Liver (tissue), 3 donors: Measurements from ENCODE around the gene FCGR3A.
"Not testable (repeated sequence)": the region's sequence is repeated elsewhere in the genome, so short reads cannot be mapped to it uniquely, and the experiment has no call there.

Experiments used
- CTCF ChIP-seq: fragments of 150-350 bp; IDR thresholded peaks from 2 replicates; pipeline ENCODE4 v1.5.1; 2017; ENCODE audit warnings: improper control_type of control experiment, low read depth, low read length; ENCODE audit not compliant: missing input control
- GABPA ChIP-seq, 2 donors: IDR thresholded peaks in 1 of 2; conservative IDR thresholded peaks in 1 of 2; 2 replicates each; pipeline ENCODE4 v1.6.1; 2016; ENCODE audit warnings: antibody characterized with exemption in 2 of 2, mild to moderate bottlenecking in 1 of 2, moderate library complexity in 1 of 2
- HNF4G ChIP-seq: IDR thresholded peaks from 2 replicates; pipeline ENCODE4 v1.6.1; 2016; ENCODE audit warnings: antibody characterized with exemption
- JUND ChIP-seq, 2 donors: IDR thresholded peaks; 2 replicates each; pipeline ENCODE4 v1.6.1; 2016; ENCODE audit warnings: antibody characterized with exemption in 2 of 2
- MAX ChIP-seq: IDR thresholded peaks from 2 replicates; pipeline ENCODE4 v1.6.1; 2016; ENCODE audit warnings: antibody characterized with exemption
- RAD21 ChIP-seq, 2 donors: IDR thresholded peaks; 2 replicates each; pipeline ENCODE4 v1.6.1; 2016; ENCODE audit warnings: antibody characterized with exemption in 2 of 2, mild to moderate bottlenecking in 2 of 2
- TAF1 ChIP-seq: conservative IDR thresholded peaks from 2 replicates; pipeline ENCODE4 v1.6.1; 2016; ENCODE audit warnings: antibody characterized with exemption, mild to moderate bottlenecking
- YY1 ChIP-seq: IDR thresholded peaks from 2 replicates; pipeline ENCODE4 v1.6.1; 2016; ENCODE audit warnings: antibody characterized with exemption, mild to moderate bottlenecking
- TF ChIP-seq, protein P1 (sequence below): IDR thresholded peaks from 2 replicates; pipeline ENCODE4 v1.6.1; 2016; ENCODE audit warnings: antibody characterized with exemption
- TF ChIP-seq, protein P2 (sequence below): IDR thresholded peaks from 2 replicates; pipeline ENCODE4 v1.6.1; 2016; ENCODE audit warnings: antibody characterized with exemption, mild to moderate bottlenecking
- donor health status: healthy.
- donor health status: healthy.

- TF ChIP-seq CTCF; YY1; TAF1; MAX; JUND (IDR thresholded peaks at IDR 0.05); HNF4G; RAD21 (IDR thresholded peaks at IDR 0.05); GABPA (IDR thresholded peaks at IDR 0.05 in 1 of 2, conservative IDR thresholded peaks at IDR 0.05 in 1 of 2): not testable (repeated sequence)
- TF ChIP-seq, protein P1, sequence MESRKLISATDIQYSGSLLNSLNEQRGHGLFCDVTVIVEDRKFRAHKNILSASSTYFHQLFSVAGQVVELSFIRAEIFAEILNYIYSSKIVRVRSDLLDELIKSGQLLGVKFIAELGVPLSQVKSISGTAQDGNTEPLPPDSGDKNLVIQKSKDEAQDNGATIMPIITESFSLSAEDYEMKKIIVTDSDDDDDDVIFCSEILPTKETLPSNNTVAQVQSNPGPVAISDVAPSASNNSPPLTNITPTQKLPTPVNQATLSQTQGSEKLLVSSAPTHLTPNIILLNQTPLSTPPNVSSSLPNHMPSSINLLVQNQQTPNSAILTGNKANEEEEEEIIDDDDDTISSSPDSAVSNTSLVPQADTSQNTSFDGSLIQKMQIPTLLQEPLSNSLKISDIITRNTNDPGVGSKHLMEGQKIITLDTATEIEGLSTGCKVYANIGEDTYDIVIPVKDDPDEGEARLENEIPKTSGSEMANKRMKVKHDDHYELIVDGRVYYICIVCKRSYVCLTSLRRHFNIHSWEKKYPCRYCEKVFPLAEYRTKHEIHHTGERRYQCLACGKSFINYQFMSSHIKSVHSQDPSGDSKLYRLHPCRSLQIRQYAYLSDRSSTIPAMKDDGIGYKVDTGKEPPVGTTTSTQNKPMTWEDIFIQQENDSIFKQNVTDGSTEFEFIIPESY = not testable (repeated sequence)
- TF ChIP-seq, protein P2, sequence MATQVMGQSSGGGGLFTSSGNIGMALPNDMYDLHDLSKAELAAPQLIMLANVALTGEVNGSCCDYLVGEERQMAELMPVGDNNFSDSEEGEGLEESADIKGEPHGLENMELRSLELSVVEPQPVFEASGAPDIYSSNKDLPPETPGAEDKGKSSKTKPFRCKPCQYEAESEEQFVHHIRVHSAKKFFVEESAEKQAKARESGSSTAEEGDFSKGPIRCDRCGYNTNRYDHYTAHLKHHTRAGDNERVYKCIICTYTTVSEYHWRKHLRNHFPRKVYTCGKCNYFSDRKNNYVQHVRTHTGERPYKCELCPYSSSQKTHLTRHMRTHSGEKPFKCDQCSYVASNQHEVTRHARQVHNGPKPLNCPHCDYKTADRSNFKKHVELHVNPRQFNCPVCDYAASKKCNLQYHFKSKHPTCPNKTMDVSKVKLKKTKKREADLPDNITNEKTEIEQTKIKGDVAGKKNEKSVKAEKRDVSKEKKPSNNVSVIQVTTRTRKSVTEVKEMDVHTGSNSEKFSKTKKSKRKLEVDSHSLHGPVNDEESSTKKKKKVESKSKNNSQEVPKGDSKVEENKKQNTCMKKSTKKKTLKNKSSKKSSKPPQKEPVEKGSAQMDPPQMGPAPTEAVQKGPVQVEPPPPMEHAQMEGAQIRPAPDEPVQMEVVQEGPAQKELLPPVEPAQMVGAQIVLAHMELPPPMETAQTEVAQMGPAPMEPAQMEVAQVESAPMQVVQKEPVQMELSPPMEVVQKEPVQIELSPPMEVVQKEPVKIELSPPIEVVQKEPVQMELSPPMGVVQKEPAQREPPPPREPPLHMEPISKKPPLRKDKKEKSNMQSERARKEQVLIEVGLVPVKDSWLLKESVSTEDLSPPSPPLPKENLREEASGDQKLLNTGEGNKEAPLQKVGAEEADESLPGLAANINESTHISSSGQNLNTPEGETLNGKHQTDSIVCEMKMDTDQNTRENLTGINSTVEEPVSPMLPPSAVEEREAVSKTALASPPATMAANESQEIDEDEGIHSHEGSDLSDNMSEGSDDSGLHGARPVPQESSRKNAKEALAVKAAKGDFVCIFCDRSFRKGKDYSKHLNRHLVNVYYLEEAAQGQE = not testable (repeated sequence)
Measured at GRCh38 chr1:161589365-161589764, 39.7 kb upstream of the FCGR3A start.
